ENCODE data around the gene LEKR1. TPM values are rescaled to one million over a fixed set of nuclear protein-coding genes. Genes with fewer than 3 reads are reported as not detected.

LEKR1 gene
- total RNA-seq, 4 donors from 2014 or later = 6.3 to 7.5 (median 6.8) TPM

DNA sequence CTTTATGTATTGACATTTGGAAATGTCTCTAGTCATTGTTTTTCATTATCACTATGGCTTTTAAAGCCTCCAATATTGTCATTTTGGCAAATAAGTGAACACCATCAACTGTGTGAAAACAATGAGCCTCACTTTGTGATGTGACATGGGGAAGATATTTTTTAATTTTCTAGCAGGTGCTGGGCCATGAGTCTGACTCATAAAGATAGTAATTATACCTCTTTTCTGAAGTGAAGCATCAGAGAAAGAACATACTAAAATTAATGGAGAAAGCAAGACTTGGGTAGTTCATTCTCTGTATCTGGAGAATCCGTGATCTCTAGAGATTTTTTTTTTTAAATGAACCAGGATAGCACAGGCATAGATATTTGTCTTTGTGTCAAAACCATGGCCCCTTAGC lies 233.0 kb downstream of the LEKR1 start:
- Histone ChIP-seq H3K27ac (no peak overlapping the region), H3K4me1 (peaks cover 6 to 16% of the 10 kb centered on the region in 2 donors), H3K4me3 (replicated peaks in 1 of 3) (no peak overlapping the region), H3K36me3 (no peaks in the 10 kb centered on the region), H3K27me3 (no peaks in the 10 kb centered on the region), H3K9me3 (no peaks in the 10 kb centered on the region)
- WGBS, 2 donors = 88 to 90% methylated on average over 1 of the region's 1 CpG
- intact Hi-C loops (cut with DNase I) = no loop called here
- no peak for DNase-seq
- TF ChIP-seq, protein P1, sequence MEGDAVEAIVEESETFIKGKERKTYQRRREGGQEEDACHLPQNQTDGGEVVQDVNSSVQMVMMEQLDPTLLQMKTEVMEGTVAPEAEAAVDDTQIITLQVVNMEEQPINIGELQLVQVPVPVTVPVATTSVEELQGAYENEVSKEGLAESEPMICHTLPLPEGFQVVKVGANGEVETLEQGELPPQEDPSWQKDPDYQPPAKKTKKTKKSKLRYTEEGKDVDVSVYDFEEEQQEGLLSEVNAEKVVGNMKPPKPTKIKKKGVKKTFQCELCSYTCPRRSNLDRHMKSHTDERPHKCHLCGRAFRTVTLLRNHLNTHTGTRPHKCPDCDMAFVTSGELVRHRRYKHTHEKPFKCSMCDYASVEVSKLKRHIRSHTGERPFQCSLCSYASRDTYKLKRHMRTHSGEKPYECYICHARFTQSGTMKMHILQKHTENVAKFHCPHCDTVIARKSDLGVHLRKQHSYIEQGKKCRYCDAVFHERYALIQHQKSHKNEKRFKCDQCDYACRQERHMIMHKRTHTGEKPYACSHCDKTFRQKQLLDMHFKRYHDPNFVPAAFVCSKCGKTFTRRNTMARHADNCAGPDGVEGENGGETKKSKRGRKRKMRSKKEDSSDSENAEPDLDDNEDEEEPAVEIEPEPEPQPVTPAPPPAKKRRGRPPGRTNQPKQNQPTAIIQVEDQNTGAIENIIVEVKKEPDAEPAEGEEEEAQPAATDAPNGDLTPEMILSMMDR (IDR thresholded peaks at IDR 0.05) = no peak
- TF ChIP-seq POLR2A (IDR thresholded peaks at IDR 0.05) = no peak

DNA sequence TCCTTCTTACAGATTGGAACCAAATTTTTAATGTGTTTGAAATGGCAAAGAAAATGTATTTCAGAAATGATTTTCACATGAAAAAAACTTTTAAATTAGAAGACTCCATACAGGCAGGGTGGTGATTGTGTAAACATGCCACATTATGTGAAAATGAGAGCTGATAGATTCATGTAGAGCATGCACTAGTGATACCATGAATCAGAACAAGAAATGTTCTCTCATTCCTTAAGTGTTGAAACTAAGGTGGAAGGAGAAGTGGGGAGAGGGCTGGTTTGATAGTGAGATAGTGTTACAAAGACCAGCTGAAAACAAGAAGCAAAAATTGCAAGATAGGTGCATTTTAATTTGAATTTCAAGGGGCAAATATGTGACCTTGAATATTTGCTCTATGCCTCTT lies 233.5 kb downstream of the LEKR1 start:
- Histone ChIP-seq H3K4me3 (replicated peaks in 1 of 3) (no peak overlapping the region), H3K4me1 (peaks cover 6 to 21% of the 10 kb centered on the region in 2 donors), H3K9me3 (no peaks in the 10 kb centered on the region), H3K27me3 (no peaks in the 10 kb centered on the region), H3K27ac (no peak overlapping the region), H3K36me3 (no peaks in the 10 kb centered on the region)
- DNase-seq = no peak
- intact Hi-C loops (cut with DNase I) = no loop called here
- TF ChIP-seq, protein P1 (IDR thresholded peaks at IDR 0.05) = no peak

DNA sequence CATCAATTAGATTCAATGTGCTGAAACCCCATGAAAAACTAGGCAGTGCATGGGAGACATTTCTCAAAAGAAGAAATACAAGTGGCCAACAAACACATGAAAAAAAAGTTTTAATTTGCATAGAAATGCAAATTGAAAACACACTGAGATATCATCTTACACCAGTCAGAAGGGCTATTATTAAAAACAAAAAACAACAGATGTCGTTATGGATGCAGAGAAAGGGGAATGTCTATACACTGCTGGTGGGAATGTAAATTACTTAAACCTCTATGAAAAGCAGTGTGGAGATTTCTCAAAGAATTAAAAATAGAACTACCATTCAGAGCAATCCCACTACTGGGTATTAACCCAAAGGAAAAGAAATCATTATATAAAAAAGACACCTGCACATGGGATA lies 235.1 kb downstream of the LEKR1 start:
- no peak for DNase-seq
- no peaks in the 10 kb centered on the region for H3K9me3 ChIP-seq
- no peaks in the 10 kb centered on the region for H3K36me3 ChIP-seq
- intact Hi-C loops (cut with DNase I) = no loop called here
- no peak overlapping the region for H3K27ac ChIP-seq
- peaks cover 8 to 37% of the 10 kb centered on the region in 2 donors for H3K4me1 ChIP-seq
- 81 to 97% methylated on average over 1 of the region's 1 CpG for WGBS, 2 donors
- no peaks in the 10 kb centered on the region for H3K27me3 ChIP-seq
- TF ChIP-seq, protein P1 (IDR thresholded peaks at IDR 0.05) = no peak
- no peak for TF ChIP-seq POLR2A (IDR thresholded peaks at IDR 0.05)
- H3K4me3 ChIP-seq (replicated peaks in 1 of 3) = no peak overlapping the region

DNA sequence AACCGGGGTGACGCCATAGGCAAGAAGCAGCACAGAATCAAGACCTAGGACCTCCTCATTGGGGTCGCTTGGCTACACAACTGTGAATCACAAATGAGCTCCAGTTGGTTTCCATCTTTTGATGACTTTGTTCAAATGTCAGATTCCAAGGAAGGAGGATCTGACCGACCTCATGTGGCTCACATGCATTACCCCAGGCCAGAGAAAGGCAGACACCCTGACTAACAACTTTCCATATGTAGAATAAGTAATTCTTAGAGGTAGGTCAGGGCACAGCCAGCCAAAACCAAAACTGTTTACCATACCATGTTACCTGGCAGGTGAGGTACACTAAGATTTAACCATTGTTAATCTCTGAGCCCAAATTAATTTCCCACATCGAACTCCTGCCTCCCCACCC lies 237.3 kb downstream of the LEKR1 start:
- H3K27ac ChIP-seq = peak overlapping the region; percentile 58 to 66 (median 61)
- WGBS, 2 donors = 78 to 82% methylated on average over 5 of the region's 5 CpGs
- no peaks in the 10 kb centered on the region for H3K27me3 ChIP-seq
- TF ChIP-seq, protein P1 (IDR thresholded peaks at IDR 0.05) = no peak
- no peak for TF ChIP-seq POLR2A (IDR thresholded peaks at IDR 0.05)
- intact Hi-C loops (cut with DNase I) = no loop called here
- H3K36me3 ChIP-seq = no peaks in the 10 kb centered on the region
- peaks cover 16 to 47% of the 10 kb centered on the region in 2 donors for H3K4me1 ChIP-seq
- no peak for DNase-seq
- H3K4me3 ChIP-seq (replicated peaks in 1 of 3) = no peak overlapping the region
- H3K9me3 ChIP-seq = no peaks in the 10 kb centered on the region

DNA sequence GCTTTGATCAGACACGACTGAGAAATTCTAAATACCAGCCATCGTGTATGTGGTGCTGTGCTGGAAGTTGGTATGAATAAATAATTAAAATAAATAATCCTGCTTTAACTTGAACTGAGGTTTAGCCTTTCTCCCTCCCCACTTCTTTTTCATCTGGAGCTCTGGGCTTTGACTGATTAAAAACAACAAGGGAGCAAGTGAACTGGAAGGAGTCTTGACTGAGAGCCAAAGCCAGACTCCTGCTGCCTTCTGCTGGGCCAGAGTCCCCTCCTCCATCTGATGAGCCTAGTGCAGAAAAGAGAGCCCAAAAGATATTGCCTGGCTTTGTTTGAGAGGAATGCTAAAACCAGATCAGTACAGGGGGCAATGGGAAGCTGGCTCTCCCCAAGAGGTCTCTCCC lies 237.8 kb downstream of the LEKR1 start:
- H3K36me3 ChIP-seq = no peaks in the 10 kb centered on the region
- H3K4me1 ChIP-seq = peaks cover 16 to 47% of the 10 kb centered on the region in 2 donors
- H3K9me3 ChIP-seq = no peaks in the 10 kb centered on the region
- no peak for TF ChIP-seq POLR2A (IDR thresholded peaks at IDR 0.05)
- TF ChIP-seq, protein P1 (IDR thresholded peaks at IDR 0.05) = no peak
- 18 to 20% methylated on average over 2 of the region's 2 CpGs for WGBS, 2 donors
- H3K27me3 ChIP-seq = no peaks in the 10 kb centered on the region
- H3K27ac ChIP-seq = peak overlapping the region; percentile 58 to 66 (median 61)
- DNase-seq = peak; percentile 75 to 78
- intact Hi-C loops (cut with DNase I) = no loop called here
- H3K4me3 ChIP-seq (replicated peaks in 1 of 3) = no peak overlapping the region
